Panc1 (cell line): ENCODE measurements around the gene KCNQ1OT1. TPM values are rescaled to one million over a fixed set of nuclear protein-coding genes. Genes with fewer than 3 reads are reported as not detected.

Experiments used
- ATAC-seq: fragments of 200-7000 bp; cut with Tn5 transposase; 2 replicates; pipeline ENCODE4 v1.9.1; 2020; ENCODE audit warnings: mild to moderate bottlenecking, moderate library complexity
- BruUV-seq: library from RNA; stranded (reverse); fragments of 400-500 nt; replicated peaks from 2 replicates; lab custom pipeline; 2021; lab: Mats Ljungman, UMichigan
- CTCF ChIA-PET: fragments of 300-600 bp; sonication (Branson Sonifier 250); formaldehyde crosslinking; loops from one replicate; lab custom pipeline; 2022; ENCODE audit warnings: antibody characterized with exemption; lab: Charles Lee
- POLR2A ChIA-PET: fragments of 300-600 bp; sonication (Branson Sonifier 250); formaldehyde crosslinking; loops from one replicate; lab custom pipeline; 2022; ENCODE audit warnings: antibody characterized with exemption; lab: Charles Lee
- DNase-seq: peaks from one replicate; pipeline ENCODE4 v3.0.0-alpha.2; 2010; ENCODE audit warnings: low read depth, low spot score
- H3K27ac ChIP-seq: 2 replicates; pipeline ENCODE4 v1.5.1; 2011; ENCODE audit warnings: mild to moderate bottlenecking, low read length, inconsistent platforms
- H3K27me3 ChIP-seq: fragments of 200-500 bp; sonication (Bioruptor generic); 2 replicates; pipeline ENCODE4 v1.6.0; 2014; ENCODE audit warnings: low read length, inconsistent platforms; ENCODE audit not compliant: control insufficient read depth, insufficient read depth
- H3K36me3 ChIP-seq: fragments of 200-500 bp; sonication (Bioruptor generic); 2 replicates; pipeline ENCODE4 v1.5.1; 2014; ENCODE audit warnings: inconsistent platforms, mild to moderate bottlenecking, low read length, moderate library complexity; ENCODE audit not compliant: control insufficient read depth, insufficient read depth
- H3K4me1 ChIP-seq: 2 replicates; pipeline ENCODE4 v1.5.1; 2011; ENCODE audit warnings: inconsistent platforms, mild to moderate bottlenecking, low read length, moderate library complexity; ENCODE audit not compliant: control insufficient read depth, insufficient read depth
- H3K4me3 ChIP-seq, 2 experiments: 2 replicates each; pipeline ENCODE4 v1.5.1; 2011 to 2012; ENCODE audit warnings: low read depth in 2 of 2, low read length in 2 of 2, mild to moderate bottlenecking in 2 of 2, inconsistent platforms in 1 of 2, moderate library complexity in 1 of 2
- H3K9me3 ChIP-seq: fragments of 200-500 bp; sonication (Bioruptor generic); 2 replicates; pipeline ENCODE4 v1.5.1; 2014; ENCODE audit warnings: low read depth, mild to moderate bottlenecking, inconsistent platforms, low read length, moderate library complexity; ENCODE audit not compliant: control insufficient read depth, insufficient read depth
- CTCF ChIP-seq: fragments of 450-650 bp; IDR thresholded peaks from 2 replicates; pipeline ENCODE4 v1.5.1; 2017; ENCODE audit warnings: mild to moderate bottlenecking
- POLR2AphosphoS5 ChIP-seq: IDR thresholded peaks from 2 replicates; pipeline ENCODE4 v1.6.1; 2012; ENCODE audit warnings: mild to moderate bottlenecking, low read depth, low read length, moderate library complexity
- REST ChIP-seq, 2 experiments: IDR thresholded peaks; 2 replicates each; pipeline ENCODE4 v1.6.1; 2011 to 2012; ENCODE audit warnings: low read depth in 2 of 2, control low read depth in 1 of 2, low read length in 1 of 2, mild to moderate bottlenecking in 1 of 2, moderate library complexity in 1 of 2; ENCODE audit not compliant: insufficient read depth in 1 of 2
- SIN3A ChIP-seq: IDR thresholded peaks from 2 replicates; pipeline ENCODE4 v1.6.1; 2012; ENCODE audit warnings: low read depth, mild to moderate bottlenecking, low read length, moderate library complexity, borderline replicate concordance; ENCODE audit not compliant: insufficient read depth
- TCF7L2 ChIP-seq: IDR thresholded peaks from 2 replicates; pipeline ENCODE4 v1.6.1; 2011; ENCODE audit warnings: mild to moderate bottlenecking, low read depth, low read length, inconsistent platforms
- in situ Hi-C: cut with HindIII; loops from 2 replicates; pipeline ENCODE4 v1.10.0; 2016; ENCODE audit warnings: low sequenced_read_pairs, low pct_unique_long_range_greater_than_20kb
- intact Hi-C: fragments of 100-400 bp; cut with micrococcal nuclease; formaldehyde crosslinking; loops from one replicate; pipeline ENCODE4 v1.10.0; 2022; ENCODE audit not compliant: unreplicated experiment
- total RNA-seq: library from RNA; stranded (reverse); gene quantifications from one replicate; pipeline ENCODE4 v1.2.1, GENCODE V29; 2021; ENCODE audit not compliant: unreplicated experiment

The KCNQ1OT1 gene
- total RNA-seq, 1 experiment from 2014 or later, result 1.3 TPM

- H3K9me3 ChIP-seq, result no peaks in the 10 kb centered on the region
- ChIA-PET CTCF (no interaction called here), POLR2A (interaction anchor here (0.8 kb wide), 1 partner anchor 68 kb away, joined by 5 read pairs; no protein-coding TSS in a partner anchor)
- BruUV-seq, result no TSS peak
- in situ Hi-C loops, result no loop called here
- H3K4me1 ChIP-seq, result no peaks in the 10 kb centered on the region
- H3K27ac ChIP-seq, result no peak overlapping the region
- TF ChIP-seq REST (IDR thresholded peaks at IDR 0.05; ENCODE audit: insufficient read depth in 1 of 2, low read depth in 2 of 2, low read length in 1 of 2), result no peak
- no peak for TF ChIP-seq POLR2AphosphoS5
- no peak for TF ChIP-seq TCF7L2
- H3K4me3 ChIP-seq, result no peak overlapping the region
- DNase-seq, result no peak
- H3K27me3 ChIP-seq, result no peaks in the 10 kb centered on the region
- no peaks in the 10 kb centered on the region for H3K36me3 ChIP-seq
- no peak for ATAC-seq
- intact Hi-C loops, result no loop called here
Observed at GRCh38 chr11:2569731-2570210, 130.0 kb downstream of the KCNQ1OT1 start.

- DNase-seq, result no peak
- CTCF ChIA-PET, result no interaction called here
- intact Hi-C loops (no loop called here), in situ Hi-C loops (no loop called here)
- TF ChIP-seq SIN3A (no peak), TCF7L2 (no peak)
- no TSS peak for BruUV-seq
- Histone ChIP-seq H3K4me3 (no peak overlapping the region), H3K27ac (no peak overlapping the region), H3K36me3 (no peaks in the 10 kb centered on the region), H3K9me3 (no peaks in the 10 kb centered on the region), H3K4me1 (no peaks in the 10 kb centered on the region), H3K27me3 (no peaks in the 10 kb centered on the region)
- ATAC-seq, result no peak
- POLR2A ChIA-PET, result interaction anchor here (0.8 kb wide), 1 partner anchor 68 kb away, joined by 5 read pairs; no protein-coding TSS in a partner anchor
Observed at GRCh38 chr11:2569321-2569721, 130.5 kb downstream of the KCNQ1OT1 start.

GRCh38 chr11:2567026-2567671 lies 132.6 kb downstream of the KCNQ1OT1 start:
- no peak for DNase-seq
- Histone ChIP-seq H3K27me3 (no peaks in the 10 kb centered on the region), H3K4me1 (no peaks in the 10 kb centered on the region), H3K27ac (no peak overlapping the region), H3K9me3 (no peaks in the 10 kb centered on the region), H3K4me3 (no peak overlapping the region), H3K36me3 (no peaks in the 10 kb centered on the region)
- ATAC-seq, result no peak
- no TSS peak for BruUV-seq
- intact Hi-C loops, result no loop called here
- in situ Hi-C loops, result no loop called here
- TF ChIP-seq REST (IDR thresholded peaks at IDR 0.05; ENCODE audit: insufficient read depth in 1 of 2, low read depth in 2 of 2, low read length in 1 of 2) (no peak), TCF7L2 (no peak), POLR2AphosphoS5 (no peak), SIN3A (no peak), CTCF (no peak)
- ChIA-PET POLR2A (no interaction called here), CTCF (interaction anchor here (0.6 kb wide), 1 partner anchor 74 kb away, joined by 7 read pairs; no protein-coding TSS in a partner anchor)
